Transverse colon (tissue), 4 donors: Measurements from ENCODE around the gene C15orf62. TPM values are rescaled to one million over a fixed set of nuclear protein-coding genes. Genes with fewer than 3 reads are reported as not detected.

Experiments used
- DNase-seq: peaks from one replicate; pipeline ENCODE4 v3.0.0-alpha.2; 2019
- H3K27ac ChIP-seq, 4 donors: fragments of 200-600 bp; sonication (generic); 2 replicates each; pipeline ENCODE4 v1.5.1; 2016 to 2018; ENCODE audit warnings: inconsistent platforms in 4 of 4
- H3K27me3 ChIP-seq: fragments of 200-600 bp; sonication (generic); 2 replicates; pipeline ENCODE4 v1.5.1; 2017; ENCODE audit warnings: inconsistent platforms
- H3K36me3 ChIP-seq, 4 donors: fragments of 200-600 bp; sonication (generic); 2 replicates each; pipeline ENCODE4 v1.5.1; 2017 to 2019; ENCODE audit warnings: inconsistent platforms in 4 of 4
- H3K4me1 ChIP-seq, 4 donors: fragments of 200-600 bp; sonication (generic); 2 replicates each; pipeline ENCODE4 v1.5.1; 2017 to 2020; ENCODE audit warnings: inconsistent platforms in 4 of 4
- H3K4me3 ChIP-seq, 4 donors: fragments of 200-600 bp; sonication (generic); 1 replicate in 1 of 4; 2 replicates in 3 of 4; pipeline versions ENCODE4 v1.5.1 to v1.6.1; 2017 to 2019; ENCODE audit warnings: inconsistent platforms in 4 of 4
- H3K9me3 ChIP-seq, 2 donors: fragments of 200-600 bp; sonication (generic); 2 replicates each; pipeline ENCODE4 v1.5.1; 2017 to 2019; ENCODE audit warnings: inconsistent platforms in 2 of 2
- EP300 ChIP-seq: sonication (generic); formaldehyde crosslinking; IDR thresholded peaks from one replicate; pipeline ENCODE4 v1.6.1; 2017; ENCODE audit warnings: antibody characterized with exemption, low read depth
- POLR2A ChIP-seq: fragments of 450-650 bp; IDR thresholded peaks from one replicate; pipeline ENCODE4 v1.6.1; 2016; ENCODE audit warnings: antibody characterized with exemption, mild to moderate bottlenecking, moderate library complexity
- POLR2AphosphoS5 ChIP-seq, 3 donors: sonication (generic); formaldehyde crosslinking; IDR thresholded peaks; one replicate each; pipeline ENCODE4 v1.6.1; 2016; ENCODE audit warnings: antibody characterized with exemption in 3 of 3
- WGBS, 2 donors: methylation state at CpG; one replicate each; pipeline ENCODE4 v1.1.5; 2018; ENCODE audit warnings: low coverage in 1 of 2; 5-methylcytosine and 5-hydroxymethylcytosine counted together
- in situ Hi-C, 4 donors: fragments of 200-750 bp; cut with MboI; loops; one replicate each; pipeline versions ENCODE4 v1.15.0 to v1.15.1; 2017; ENCODE audit warnings: low sequenced_read_pairs in 3 of 4, low pct_ligation_motif_present in 1 of 4, low pct_unique_long_range_greater_than_20kb in 1 of 4
- intact Hi-C: fragments of 100-400 bp; cut with DNase I; formaldehyde crosslinking; loops from one replicate; pipeline ENCODE4 v1.15.1; 2023; ENCODE audit warnings: low total_unique reads
- total RNA-seq, 4 donors: library from RNA; depleted of rRNA; stranded (reverse); fragments of >200 nt; gene quantifications; one replicate each; pipeline ENCODE4 v1.1.0, GENCODE V29; 2016
- TF ChIP-seq, protein P1 (sequence below), 5 experiments: fragments of 200-600 bp in 3 of 5; fragments of 450-650 bp in 2 of 5; sonication (generic) in 3 of 5; IDR thresholded peaks; 1 replicate in 2 of 5; 2 replicates in 3 of 5; pipeline ENCODE4 v1.5.1; 2016 to 2017; ENCODE audit warnings: antibody characterized with exemption in 5 of 5, inconsistent platforms in 3 of 5, mild to moderate bottlenecking in 2 of 5, moderate library complexity in 1 of 5

Gene C15orf62
- total RNA-seq, 4 donors from 2014 or later = 0.14 to 0.32 TPM; not detected in 2

DNA sequence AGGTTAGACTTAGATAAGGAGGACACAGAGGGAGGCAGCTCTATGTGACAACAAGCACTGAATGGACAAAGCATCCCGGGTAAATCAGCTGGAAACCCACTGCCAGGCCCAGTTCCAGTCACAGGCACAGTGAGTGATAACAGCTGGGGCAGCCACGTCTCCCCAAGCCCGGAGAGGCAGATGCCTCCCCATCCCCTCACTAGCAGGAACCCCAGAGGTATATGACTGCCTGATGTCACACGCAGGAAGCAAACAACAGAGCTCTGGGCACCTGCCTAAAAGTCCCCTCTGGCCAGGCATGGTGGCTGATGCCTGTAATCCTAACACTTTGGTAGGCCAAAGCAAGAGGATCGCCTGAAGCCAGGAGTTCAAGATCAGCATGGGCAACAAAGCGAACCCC, 18.2 kb downstream of the C15orf62 start:
- Histone ChIP-seq H3K4me1 (peaks cover 4 to 77% (median 42%) of the 10 kb centered on the region in 4 donors), H3K36me3 (no peaks in the 10 kb centered on the region), H3K9me3 (no peaks in the 10 kb centered on the region), H3K27me3 (no peaks in the 10 kb centered on the region), H3K4me3 (no peak overlapping the region), H3K27ac (peak overlapping the region; percentile 72 to 83 (median 79))
- TF ChIP-seq EP300 (no peak), POLR2AphosphoS5 (IDR thresholded peaks at IDR 0.05) (no peak), POLR2A (no peak)
- TF ChIP-seq, protein P1, sequence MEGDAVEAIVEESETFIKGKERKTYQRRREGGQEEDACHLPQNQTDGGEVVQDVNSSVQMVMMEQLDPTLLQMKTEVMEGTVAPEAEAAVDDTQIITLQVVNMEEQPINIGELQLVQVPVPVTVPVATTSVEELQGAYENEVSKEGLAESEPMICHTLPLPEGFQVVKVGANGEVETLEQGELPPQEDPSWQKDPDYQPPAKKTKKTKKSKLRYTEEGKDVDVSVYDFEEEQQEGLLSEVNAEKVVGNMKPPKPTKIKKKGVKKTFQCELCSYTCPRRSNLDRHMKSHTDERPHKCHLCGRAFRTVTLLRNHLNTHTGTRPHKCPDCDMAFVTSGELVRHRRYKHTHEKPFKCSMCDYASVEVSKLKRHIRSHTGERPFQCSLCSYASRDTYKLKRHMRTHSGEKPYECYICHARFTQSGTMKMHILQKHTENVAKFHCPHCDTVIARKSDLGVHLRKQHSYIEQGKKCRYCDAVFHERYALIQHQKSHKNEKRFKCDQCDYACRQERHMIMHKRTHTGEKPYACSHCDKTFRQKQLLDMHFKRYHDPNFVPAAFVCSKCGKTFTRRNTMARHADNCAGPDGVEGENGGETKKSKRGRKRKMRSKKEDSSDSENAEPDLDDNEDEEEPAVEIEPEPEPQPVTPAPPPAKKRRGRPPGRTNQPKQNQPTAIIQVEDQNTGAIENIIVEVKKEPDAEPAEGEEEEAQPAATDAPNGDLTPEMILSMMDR (IDR thresholded peaks at IDR 0.05) = no peak
- intact Hi-C loops = no loop called here
- 68 to 100% methylated on average over 2 to 6 of the region's 6 CpGs for WGBS, 2 donors
- DNase-seq = no peak
- in situ Hi-C loops = no loop called here

DNA sequence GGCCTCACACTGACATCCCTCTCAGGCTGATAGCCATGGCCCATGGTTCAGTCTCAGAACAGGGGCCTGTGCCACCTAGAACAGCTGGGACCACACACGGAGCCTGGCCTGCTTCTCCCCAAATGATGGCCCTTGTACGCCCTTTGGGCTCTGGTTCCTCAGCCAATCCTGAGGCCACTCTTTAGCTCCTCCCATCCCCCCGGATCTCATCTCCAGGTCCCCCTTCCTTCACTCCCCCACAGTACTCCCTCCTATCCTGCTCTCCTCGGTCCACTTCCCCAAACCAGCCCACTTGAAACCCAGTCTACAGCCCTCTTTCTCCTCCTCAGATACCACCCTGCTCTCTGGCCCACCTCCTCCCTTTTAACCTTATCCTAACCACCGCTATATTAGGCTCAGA, 19.3 kb downstream of the C15orf62 start:
- 75 to 86% methylated on average over 3 to 5 of the region's 5 CpGs for WGBS, 2 donors
- intact Hi-C loops (no loop called here), in situ Hi-C loops (no loop called here)

DNA sequence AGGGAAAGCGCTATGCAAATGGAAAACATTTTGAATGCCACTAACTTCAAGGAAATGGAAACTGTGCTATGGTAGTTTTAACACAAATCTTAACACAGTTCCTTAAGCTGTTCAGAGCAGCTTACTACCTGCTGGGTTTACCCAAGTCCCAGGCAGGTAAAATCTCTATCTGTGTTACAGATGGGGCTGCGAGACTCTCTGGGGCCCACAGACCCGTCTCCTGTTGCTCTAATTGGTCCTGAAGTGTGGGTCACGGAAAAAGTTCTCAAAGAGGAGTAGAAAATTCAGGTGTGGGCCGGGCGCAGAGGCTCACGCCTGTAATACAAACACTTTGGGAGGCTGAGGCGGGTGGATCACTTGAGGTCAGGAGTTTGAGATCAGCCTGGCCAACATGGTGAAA, 20.2 kb downstream of the C15orf62 start:
- Histone ChIP-seq H3K36me3 (no peaks in the 10 kb centered on the region), H3K27ac (no peak overlapping the region), H3K9me3 (no peaks in the 10 kb centered on the region), H3K27me3 (no peaks in the 10 kb centered on the region), H3K4me1 (peaks cover 4 to 91% (median 53%) of the 10 kb centered on the region in 4 donors), H3K4me3 (no peak overlapping the region)
- no peak for DNase-seq
- in situ Hi-C loops = no loop called here
- intact Hi-C loops = no loop called here
- TF ChIP-seq, protein P1 (IDR thresholded peaks at IDR 0.05) = no peak
- TF ChIP-seq POLR2A (no peak), POLR2AphosphoS5 (IDR thresholded peaks at IDR 0.05) (no peak), EP300 (no peak)
- 93 to 100% methylated on average over 1 to 8 of the region's 8 CpGs for WGBS, 2 donors

More for the DNA sequence above, 19.3 kb downstream of the C15orf62 start:
- Histone ChIP-seq H3K4me1 (peaks cover 4 to 88% (median 50%) of the 10 kb centered on the region in 4 donors), H3K36me3 (no peaks in the 10 kb centered on the region), H3K27ac (peak overlapping the region in 3 of 4 donors; percentile 72 to 83 (median 77)), H3K4me3 (no peak overlapping the region), H3K9me3 (no peaks in the 10 kb centered on the region), H3K27me3 (no peaks in the 10 kb centered on the region)
- DNase-seq = no peak
- TF ChIP-seq POLR2A = no peak
- no peak for TF ChIP-seq POLR2AphosphoS5 (IDR thresholded peaks at IDR 0.05)

DNA sequence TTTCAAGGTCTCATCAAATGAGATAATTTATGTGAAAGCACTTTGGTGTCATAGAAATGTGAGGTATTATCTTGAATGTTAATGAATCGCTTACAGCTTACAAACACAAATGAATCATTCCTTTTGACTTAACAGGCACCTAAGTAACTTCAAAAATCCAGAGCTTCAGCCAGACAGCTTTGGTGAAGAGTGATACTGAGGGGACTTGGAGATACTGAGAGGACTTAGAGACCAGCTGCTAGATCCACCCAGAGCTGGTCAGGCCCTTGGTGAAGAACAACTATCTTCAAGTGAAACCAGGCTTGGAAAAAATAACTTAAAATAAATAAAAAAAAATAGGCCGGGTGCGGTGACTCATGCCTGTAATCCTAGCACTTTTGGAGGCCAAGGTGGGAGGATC, 20.9 kb downstream of the C15orf62 start:
- TF ChIP-seq, protein P1 (IDR thresholded peaks at IDR 0.05) = no peak
- TF ChIP-seq EP300 (no peak), POLR2AphosphoS5 (IDR thresholded peaks at IDR 0.05) (no peak), POLR2A (no peak)
- no peaks in the 10 kb centered on the region for H3K36me3 ChIP-seq
- peaks cover 4 to 91% (median 57%) of the 10 kb centered on the region in 4 donors for H3K4me1 ChIP-seq
- no peaks in the 10 kb centered on the region for H3K9me3 ChIP-seq
- H3K4me3 ChIP-seq = no peak overlapping the region
- H3K27ac ChIP-seq = no peak overlapping the region
- 65 to 75% methylated on average over 3 of the region's 3 CpGs for WGBS, 2 donors
- intact Hi-C loops (no loop called here), in situ Hi-C loops (no loop called here)
- H3K27me3 ChIP-seq = no peaks in the 10 kb centered on the region
- DNase-seq = no peak

DNA sequence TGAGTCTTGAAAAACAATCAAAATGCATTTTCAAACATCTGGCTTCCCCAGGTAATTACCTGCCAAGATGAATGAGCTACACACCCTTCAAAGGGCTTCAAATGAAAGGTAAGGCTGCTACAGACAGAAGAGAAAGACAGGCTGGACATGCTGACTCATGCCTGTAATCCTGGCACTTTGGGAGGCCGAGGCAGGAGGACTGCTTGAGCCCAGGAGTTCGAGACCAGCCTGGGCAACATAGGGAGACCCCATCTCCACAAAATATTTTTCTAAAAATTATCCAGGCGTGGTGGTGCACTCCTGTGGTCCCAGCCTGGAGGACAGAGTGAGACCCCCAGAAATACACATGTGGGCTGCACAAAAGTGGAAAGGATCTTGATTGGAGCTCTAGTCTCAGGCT, 22.6 kb downstream of the C15orf62 start:
- H3K4me3 ChIP-seq = no peak overlapping the region
- no peaks in the 10 kb centered on the region for H3K9me3 ChIP-seq
- intact Hi-C loops = no loop called here
- H3K27ac ChIP-seq = peak overlapping the region; percentile 44 to 78 (median 70)
- H3K27me3 ChIP-seq = no peaks in the 10 kb centered on the region
- no peak for DNase-seq
- H3K4me1 ChIP-seq = peaks cover 0 to 87% (median 44%) of the 10 kb centered on the region in 4 donors
- H3K36me3 ChIP-seq = no peaks in the 10 kb centered on the region
- 91% methylated on average over 3 of the region's 3 CpGs; no CpG with 5 or more reads in 1 of the 2 donors for WGBS, 2 donors
- in situ Hi-C loops = no loop called here
- TF ChIP-seq EP300 (no peak), POLR2A (no peak)
- TF ChIP-seq, protein P1 (IDR thresholded peaks at IDR 0.05) = no peak
